Measurements from ENCODE around the gene OLIG1.

- TF ChIP-seq POLR2A (IDR thresholded peaks at IDR 0.05; ENCODE audit: low read length) (no peak), GATA1 (IDR thresholded peaks at IDR 0.05; ENCODE audit: low read depth, low read length) (no peak)
These were observed 42.2 kb downstream of the OLIG1 start for GRCh38 chr21:33112151-33112550.
